Esophagus (tissue), 2 donors: ENCODE measurements around the gene ATG9A. TPM values are rescaled to one million over a fixed set of nuclear protein-coding genes. Genes with fewer than 3 reads are reported as not detected.
"Not testable (repeated sequence)": the region's sequence is repeated elsewhere in the genome, so short reads cannot be mapped to it uniquely, and the experiment has no call there.

Experiments used
- H3K27ac ChIP-seq, 2 donors: one replicate each; pipeline ENCODE4 v1.5.1; 2013; ENCODE audit warnings: low read depth in 2 of 2, mild to moderate bottlenecking in 2 of 2, inconsistent platforms in 1 of 2, low read length in 1 of 2, moderate library complexity in 1 of 2
- H3K27me3 ChIP-seq, 2 donors: one replicate each; pipeline ENCODE4 v1.6.1; 2013; ENCODE audit warnings: low read length in 2 of 2, control low read depth in 1 of 2, mild to moderate bottlenecking in 1 of 2; ENCODE audit not compliant: insufficient read depth in 2 of 2, control insufficient read depth in 1 of 2
- H3K36me3 ChIP-seq, 2 donors: one replicate each; pipeline ENCODE4 v1.6.1; 2013; ENCODE audit warnings: low read length in 1 of 2; ENCODE audit not compliant: control insufficient read depth in 2 of 2, insufficient read depth in 2 of 2
- H3K4me1 ChIP-seq, 2 donors: one replicate each; pipeline ENCODE4 v1.6.1; 2013; ENCODE audit warnings: low read length in 1 of 2; ENCODE audit not compliant: control insufficient read depth in 2 of 2, insufficient read depth in 2 of 2
- H3K4me3 ChIP-seq, 2 donors: one replicate each; pipeline ENCODE4 v1.5.1; 2013; ENCODE audit warnings: low read length in 2 of 2, mild to moderate bottlenecking in 2 of 2, low read depth in 1 of 2, moderate library complexity in 1 of 2
- H3K9me3 ChIP-seq, 2 donors: one replicate each; pipeline ENCODE4 v1.6.1; 2013; ENCODE audit warnings: mild to moderate bottlenecking in 2 of 2, low read depth in 1 of 2, low read length in 1 of 2, moderate library complexity in 1 of 2; ENCODE audit not compliant: control insufficient read depth in 2 of 2, insufficient read depth in 1 of 2
- WGBS, 2 donors: extraction: QIAGEN DNeasy Blood & Tissue Kit; methylation state at CpG; one replicate each; pipeline ENCODE4 v1.1.7; 2013; 5-methylcytosine and 5-hydroxymethylcytosine counted together
- polyA plus RNA-seq, 2 donors: library from polyadenylated mRNA; stranded (reverse); fragments of 200-250 nt; gene quantifications; one replicate each; pipeline ENCODE4 v1.2.3, GENCODE V29; 2013
- donor health status: healthy with polysubstance abuse.
- donor health status: Bipolar disorder and iron deficiency.

Gene ATG9A
- polyA plus RNA-seq, 2 donors, result 20.8 to 28.4 TPM

DNA sequence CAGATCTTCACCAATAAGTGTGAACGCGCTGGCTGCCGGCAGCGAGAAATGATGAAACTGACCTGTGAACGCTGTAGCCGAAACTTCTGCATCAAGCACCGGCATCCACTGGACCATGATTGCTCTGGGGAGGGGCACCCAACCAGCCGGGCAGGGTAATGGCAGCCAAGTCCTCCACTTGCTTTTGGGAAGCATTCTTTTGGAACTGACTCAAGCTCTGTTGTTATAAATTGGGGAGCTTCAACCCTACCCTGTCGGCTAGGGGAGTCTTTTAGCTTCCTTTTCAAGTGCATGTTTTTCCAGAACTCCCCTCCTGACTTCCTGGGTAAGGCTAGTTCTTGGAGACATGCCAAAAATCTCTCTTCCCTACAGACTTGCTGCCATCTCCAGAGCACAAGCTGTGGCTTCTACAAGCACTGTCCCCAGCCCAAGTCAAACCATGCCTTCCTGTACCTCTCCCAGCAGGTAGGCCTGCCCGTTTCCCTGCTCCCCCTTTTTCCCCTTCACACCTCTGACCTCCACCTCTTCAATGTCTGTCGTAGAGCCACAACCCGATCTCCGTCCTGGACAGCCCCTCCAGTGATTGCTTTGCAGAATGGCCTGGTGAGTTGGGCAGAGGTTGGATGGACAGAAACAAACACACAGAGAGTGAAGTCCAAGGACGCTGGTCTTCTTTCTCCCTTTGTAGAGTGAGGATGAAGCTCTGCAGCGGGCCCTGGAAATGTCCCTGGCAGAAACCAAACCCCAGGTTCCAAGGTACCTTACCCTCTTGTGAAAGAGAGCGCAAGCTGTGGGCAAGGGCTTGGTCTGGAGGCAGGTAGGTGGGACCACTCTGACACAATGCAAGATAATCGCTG lies 21.3 kb downstream of the ATG9A start:
- Histone ChIP-seq H3K4me3 (peak overlapping the region; percentile 71 to 75), H3K36me3 (peaks cover 5 to 35% of the 10 kb centered on the region in 2 donors)
- 57 to 71% methylated on average over 17 of the region's 17 CpGs for WGBS, 2 donors

GRCh38 chr2:219207134-219207883 lies 22.1 kb downstream of the ATG9A start:
- H3K36me3 ChIP-seq, result peaks cover 5 to 29% of the 10 kb centered on the region in 2 donors
- H3K4me3 ChIP-seq, result peak overlapping the region; percentile 71 to 75
- H3K4me1 ChIP-seq, result peaks cover 0 to 13% of the 10 kb centered on the region in 2 donors
- peak overlapping the region; percentile 98 for H3K27ac ChIP-seq
- H3K27me3 ChIP-seq, result no peaks in the 10 kb centered on the region
- 10 to 15% methylated on average over 21 to 22 of the region's 22 CpGs for WGBS, 2 donors
- H3K9me3 ChIP-seq, result no peaks in the 10 kb centered on the region

More for the DNA sequence above, 21.3 kb downstream of the ATG9A start:
- no peaks in the 10 kb centered on the region for H3K27me3 ChIP-seq
- no peaks in the 10 kb centered on the region for H3K9me3 ChIP-seq
- peak overlapping the region; percentile 98 for H3K27ac ChIP-seq
- peaks cover 0 to 13% of the 10 kb centered on the region in 2 donors for H3K4me1 ChIP-seq

DNA sequence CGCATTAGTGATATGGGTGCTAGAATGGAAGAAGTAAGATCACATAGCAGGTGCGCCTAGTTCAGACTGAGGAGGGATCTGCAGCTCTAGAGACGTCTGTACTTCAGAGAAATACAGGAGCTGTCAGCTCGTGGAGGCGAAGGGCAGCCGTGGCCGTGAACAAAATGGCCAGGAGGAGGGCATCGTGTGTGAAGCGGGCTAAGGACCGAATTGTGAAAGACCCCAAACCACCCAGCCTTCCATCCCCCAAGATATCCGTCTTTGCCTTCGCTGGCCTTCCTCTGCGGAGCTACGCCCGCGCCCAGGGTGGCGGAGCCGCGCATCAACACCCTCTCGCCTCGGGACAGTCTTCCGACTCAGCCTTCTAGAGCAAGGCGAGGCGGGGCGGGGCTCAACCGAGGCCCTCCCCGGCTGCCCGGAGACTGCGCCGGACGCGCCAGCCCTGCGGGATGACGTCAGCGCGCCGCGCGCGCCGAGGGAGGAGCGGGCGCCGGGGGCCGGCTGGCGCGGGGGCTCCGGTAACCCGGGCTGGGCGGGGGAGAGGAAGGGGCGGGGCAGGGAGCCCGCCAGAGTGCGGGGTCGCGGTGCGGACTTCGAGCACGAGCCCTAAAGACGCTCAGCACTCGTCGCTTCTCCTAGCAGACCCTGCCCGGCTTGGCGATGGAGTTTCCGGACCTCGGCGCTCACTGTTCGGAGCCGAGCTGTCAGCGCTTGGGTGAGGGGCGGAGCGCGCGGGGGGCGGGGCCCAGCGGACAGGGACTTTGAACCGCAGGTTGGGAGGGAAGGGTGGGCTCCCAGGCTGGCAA lies 22.9 kb downstream of the ATG9A start, which contains the start of gene ZFAND2B:
Gene ZFAND2B, plus strand, starts transcription at position 455 of the 806 bp plus-strand sequence. Its CDS starts 206 bp downstream, at position 661.
- peak within 1 kb of the TSS; percentile 98 for H3K27ac ChIP-seq
- peaks cover 0 to 13% of the 10 kb centered on the region in 2 donors for H3K4me1 ChIP-seq
- H3K9me3 ChIP-seq, result no peaks in the 10 kb centered on the region
- 0 to 1% methylated on average over 47 to 76 of the region's 76 CpGs for WGBS, 2 donors
- no peaks in the 10 kb centered on the region for H3K27me3 ChIP-seq
- peak within 1 kb of the TSS; percentile 71 to 75 for H3K4me3 ChIP-seq
- H3K36me3 ChIP-seq, result peaks cover 5 to 27% of the 10 kb centered on the region in 2 donors

GRCh38 chr2:219205981-219206327 lies 23.5 kb downstream of the ATG9A start:
- whole genome bisulfite sequencing, 2 donors, result 15 to 16% methylated on average over 7 of the region's 7 CpGs
- H3K27ac ChIP-seq, result peak overlapping the region; percentile 98
- no peaks in the 10 kb centered on the region for H3K27me3 ChIP-seq
- no peaks in the 10 kb centered on the region for H3K9me3 ChIP-seq
- peak overlapping the region; percentile 71 to 75 for H3K4me3 ChIP-seq
- H3K4me1 ChIP-seq, result peaks cover 0 to 13% of the 10 kb centered on the region in 2 donors
- peaks cover 4 to 25% of the 10 kb centered on the region in 2 donors for H3K36me3 ChIP-seq

GRCh38 chr2:219205165-219205538 lies 24.3 kb downstream of the ATG9A start:
- H3K27ac ChIP-seq, result no peak overlapping the region
- peaks cover 0 to 17% of the 10 kb centered on the region in 2 donors for H3K36me3 ChIP-seq
- no peaks in the 10 kb centered on the region for H3K9me3 ChIP-seq
- no peak overlapping the region for H3K4me3 ChIP-seq
- peaks cover 0 to 13% of the 10 kb centered on the region in 2 donors for H3K4me1 ChIP-seq
- whole genome bisulfite sequencing, 2 donors, result 85 to 86% methylated on average over 5 of the region's 5 CpGs
- H3K27me3 ChIP-seq, result no peaks in the 10 kb centered on the region

DNA sequence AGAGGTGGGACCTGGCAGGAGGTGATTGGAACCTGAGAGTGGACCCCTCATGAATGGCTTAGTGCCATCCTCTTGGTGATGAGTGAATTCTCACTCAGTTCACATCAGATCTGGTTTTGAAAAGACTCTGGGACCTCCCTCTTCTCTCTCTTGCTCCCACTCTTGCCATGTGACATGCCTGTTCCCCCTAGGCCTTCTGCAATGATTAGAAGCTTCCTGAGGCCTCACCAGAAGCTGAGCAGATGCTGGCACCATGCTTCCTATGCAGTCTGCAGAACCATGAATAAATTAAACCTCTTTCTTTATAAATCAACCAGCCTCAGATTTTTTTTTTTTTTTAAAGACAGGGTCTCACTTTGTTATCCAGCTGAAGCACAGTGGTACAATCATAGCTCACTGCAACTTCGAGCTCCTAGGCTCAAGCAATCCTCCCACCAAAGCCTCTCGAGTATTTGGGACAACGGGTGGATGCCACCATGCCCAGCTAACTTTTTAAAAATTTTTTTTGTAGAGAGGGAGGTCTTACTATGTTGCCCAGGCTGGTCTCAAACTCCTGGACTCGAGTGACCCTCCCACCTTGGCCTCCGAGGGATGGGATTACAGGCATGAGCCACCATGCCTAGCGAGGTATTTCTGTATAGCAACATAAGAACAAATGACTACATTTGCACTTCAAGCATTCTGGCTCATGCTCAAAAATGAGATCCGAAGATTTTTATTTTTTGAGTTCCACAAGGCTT lies 24.8 kb downstream of the ATG9A start:
- 92 to 93% methylated on average over 7 of the region's 7 CpGs for WGBS, 2 donors
- Histone ChIP-seq H3K27me3 (no peaks in the 10 kb centered on the region), H3K27ac (no peak overlapping the region), H3K4me3 (no peak overlapping the region), H3K36me3 (peaks cover 0 to 13% of the 10 kb centered on the region in 2 donors), H3K4me1 (peaks cover 0 to 13% of the 10 kb centered on the region in 2 donors), H3K9me3 (no peaks in the 10 kb centered on the region)

GRCh38 chr2:219201331-219201730 lies 28.1 kb downstream of the ATG9A start:
- H3K27me3 ChIP-seq, H3K36me3 ChIP-seq, H3K9me3 ChIP-seq, H3K27ac ChIP-seq, H3K4me3 ChIP-seq, H3K4me1 ChIP-seq: not testable (repeated sequence)
- whole genome bisulfite sequencing, 2 donors, result 86 to 89% methylated on average over 14 to 21 of the region's 21 CpGs

GRCh38 chr2:219200502-219201326 lies 28.7 kb downstream of the ATG9A start:
- 77 to 81% methylated on average over 24 to 25 of the region's 26 CpGs for WGBS, 2 donors
- not testable (repeated sequence) for H3K27me3 ChIP-seq, H3K4me1 ChIP-seq

More at GRCh38 chr2:219200502-219201326, 28.7 kb downstream of the ATG9A start:
- H3K9me3 ChIP-seq, H3K4me3 ChIP-seq, H3K27ac ChIP-seq, H3K36me3 ChIP-seq: not testable (repeated sequence)
